Motor neuron (in vitro differentiated cells): ENCODE measurements around the gene SPATA12. TPM values are rescaled to one million over a fixed set of nuclear protein-coding genes. Genes with fewer than 3 reads are reported as not detected.

Source experiments
- ATAC-seq, 8 experiments: fragments of 200-7000 bp; cut with Tn5 transposase; replicated peaks in 6 of 8; 2 replicates each; pipeline ENCODE4 v1.8.0; 2021; ENCODE audit warnings: mild to moderate bottlenecking in 8 of 8, moderate library complexity in 8 of 8
- H3K27ac ChIP-seq, 2 donors: fragments of 250-450 bp; sonication (Bioruptor Pico); 2 replicates each; pipeline ENCODE4 v1.9.0; 2021; ENCODE audit warnings: antibody characterized with exemption in 2 of 2, mild to moderate bottlenecking in 2 of 2, moderate library complexity in 1 of 2
- H3K4me1 ChIP-seq, 2 donors: fragments of 250-450 bp; sonication (Bioruptor Pico); replicated peaks in 1 of 2; 2 replicates each; pipeline ENCODE4 v1.6.1; 2021; ENCODE audit warnings: antibody characterized with exemption in 2 of 2, mild to moderate bottlenecking in 2 of 2, moderate library complexity in 1 of 2
- H3K4me3 ChIP-seq, 5 donors: fragments of 250-450 bp; sonication (Bioruptor Pico); 2 replicates each; pipeline ENCODE4 v1.9.0; 2021; ENCODE audit warnings: antibody characterized with exemption in 5 of 5, mild to moderate bottlenecking in 5 of 5, moderate library complexity in 4 of 5
- WGBS, 10 experiments: fragments of 450-650 bp; shearing (Covaris generic); methylation state at CpG; one replicate each; pipeline ENCODE4 v1.0.0; 2022; 5-methylcytosine and 5-hydroxymethylcytosine counted together
- in situ Hi-C, 9 experiments: fragments of 400-800 bp; cut with MboI; loops; one replicate each; pipeline ENCODE4 v1.15.0; 2021; ENCODE audit warnings: low sequenced_read_pairs in 9 of 9, low pct_unique_long_range_greater_than_20kb in 2 of 9; ENCODE audit not compliant: unreplicated experiment in 9 of 9
- total RNA-seq, 8 experiments: library from RNA; unstranded; fragments of 300-600 nt; gene quantifications; 2 replicates each; pipeline versions ENCODE4 v1.2.3 to v1.2.4, GENCODE V29; 2022

SPATA12 gene
- 1 to 10 TPM in 2 of 8 experiments, under 1 TPM in 6; 0.11 to 1.6 (median 0.53) TPM for total RNA-seq

GRCh38 chr3:57060089-57060821 is at the start of gene SPATA12:
Gene SPATA12 (plus strand): TSS chr3:57060664. CDS start chr3:57073695, 13,031 bp downstream.
- no peak within 1 kb of the TSS for H3K4me3 ChIP-seq
- H3K4me1 ChIP-seq: peaks cover 0 to 11% of the 10 kb centered on the region in 2 donors
- in situ Hi-C loops: no loop called here
- H3K27ac ChIP-seq: no peak within 1 kb of the TSS
- ATAC-seq: peak; percentile 99 to 100 (median 100)
- WGBS, 10 experiments: 0 to 80% (median 75%) methylated on average over 1 to 7 of the region's 11 CpGs; no CpG with 5 or more reads in 2 of the 10 experiments

- Histone ChIP-seq H3K27ac (no peak overlapping the region), H3K4me1 (peaks cover 2 to 15% of the 10 kb centered on the region in 2 donors), H3K4me3 (no peak overlapping the region)
- in situ Hi-C loops: no loop called here
- ATAC-seq: no peak
- WGBS, 10 experiments: 61 to 93% (median 82%) methylated on average over 5 to 12 of the region's 13 CpGs; no CpG with 5 or more reads in 2 of the 10 experiments
These were observed 49.4 kb upstream of the SPATA12 start for GRCh38 chr3:57011022-57011421.

DNA sequence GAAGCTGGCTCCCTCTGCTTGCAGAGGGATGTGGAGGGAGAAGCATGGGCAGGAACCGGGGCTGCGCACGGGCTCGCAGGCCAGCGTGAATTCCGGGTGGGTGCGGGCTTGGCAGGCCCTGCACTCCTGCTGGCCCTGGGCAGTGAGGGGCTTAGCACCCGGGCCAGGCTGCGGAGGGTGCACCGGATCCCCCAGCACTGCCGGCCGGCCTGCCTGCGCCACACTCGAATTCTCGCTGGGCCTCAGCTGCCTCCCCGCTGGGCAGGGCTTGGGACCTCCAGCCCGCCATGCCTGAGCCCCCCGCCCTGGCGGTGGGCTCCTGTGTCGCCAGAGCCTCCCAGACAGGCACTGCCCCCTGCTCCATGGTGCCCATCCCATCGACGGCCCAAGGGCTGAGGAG is 47.6 kb upstream of the SPATA12 start:
- no peak for ATAC-seq
- H3K4me1 ChIP-seq: peaks cover 11 to 14% of the 10 kb centered on the region in 2 donors
- no peak overlapping the region for H3K4me3 ChIP-seq
- H3K27ac ChIP-seq: no peak overlapping the region
- in situ Hi-C loops: no loop called here
- 87 to 92% methylated on average over 3 to 10 of the region's 22 CpGs; no CpG with 5 or more reads in 8 of the 10 experiments for WGBS, 10 experiments

- in situ Hi-C loops: no loop called here
- peaks cover 11 to 14% of the 10 kb centered on the region in 2 donors for H3K4me1 ChIP-seq
- WGBS, 10 experiments: 68 to 100% (median 90%) methylated on average over 1 to 7 of the region's 7 CpGs
- no peak overlapping the region for H3K4me3 ChIP-seq
- H3K27ac ChIP-seq: no peak overlapping the region
- no peak for ATAC-seq
These were observed 45.1 kb upstream of the SPATA12 start for GRCh38 chr3:57015350-57015729.

GRCh38 chr3:57015912-57016311 is 44.6 kb upstream of the SPATA12 start:
- H3K4me1 ChIP-seq: peaks cover 11 to 14% of the 10 kb centered on the region in 2 donors
- H3K4me3 ChIP-seq: no peak overlapping the region
- no peak for ATAC-seq
- in situ Hi-C loops: no loop called here
- WGBS, 10 experiments: 90 to 100% (median 100%) methylated on average over 1 to 4 of the region's 6 CpGs; no CpG with 5 or more reads in 4 of the 10 experiments
- no peak overlapping the region for H3K27ac ChIP-seq

DNA sequence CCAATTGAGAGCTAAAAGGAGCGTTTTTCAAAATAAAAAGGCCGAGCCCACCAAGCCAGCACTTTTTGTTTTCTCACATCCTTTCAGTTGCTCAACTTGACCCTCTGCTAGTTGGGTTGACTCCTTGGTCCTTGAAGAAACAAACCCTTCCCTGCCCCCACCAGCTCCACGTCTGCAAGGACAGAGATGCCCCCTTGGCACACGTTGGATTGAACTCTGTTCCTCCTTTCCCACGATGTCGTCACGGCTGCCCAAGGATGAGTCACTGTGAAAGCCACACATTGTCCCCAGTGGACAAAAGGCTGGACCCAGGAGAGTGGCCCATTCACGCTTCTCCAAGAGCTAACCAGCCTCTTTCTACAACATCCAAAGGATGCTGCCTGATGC is 43.0 kb upstream of the SPATA12 start:
- no peak overlapping the region for H3K4me3 ChIP-seq
- peaks cover 11 to 14% of the 10 kb centered on the region in 2 donors for H3K4me1 ChIP-seq
- H3K27ac ChIP-seq: peak overlapping the region in 1 of 2 donors; percentile 24
- ATAC-seq: peak in 7 of 8 experiments; percentile 16 to 85 (median 72)
- WGBS, 10 experiments: 20 to 100% (median 68%) methylated on average over 1 to 6 of the region's 8 CpGs; no CpG with 5 or more reads in 3 of the 10 experiments
- in situ Hi-C loops: no loop called here

DNA sequence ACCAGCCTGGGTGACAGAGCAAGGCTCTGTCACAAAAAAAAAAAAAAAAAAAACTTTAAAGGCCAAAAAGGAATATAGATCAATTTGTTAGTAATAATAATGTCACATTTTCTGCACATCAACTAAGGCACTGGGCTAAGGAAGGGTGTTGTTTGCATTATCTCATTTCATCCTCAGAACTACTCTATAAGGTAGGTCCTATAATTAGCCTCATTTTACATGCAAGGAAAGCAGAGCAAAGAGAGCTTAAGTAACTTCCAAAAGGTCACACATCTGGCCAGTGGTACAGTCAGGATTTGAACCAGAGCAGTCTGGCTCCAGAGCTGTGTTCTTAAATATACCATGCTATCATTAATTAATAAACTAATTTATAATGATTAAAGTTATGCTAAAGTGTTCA is 42.2 kb upstream of the SPATA12 start:
- in situ Hi-C loops: no loop called here
- H3K4me1 ChIP-seq: peaks cover 11 to 14% of the 10 kb centered on the region in 2 donors
- ATAC-seq: no peak
- H3K4me3 ChIP-seq: no peak overlapping the region
- H3K27ac ChIP-seq: no peak overlapping the region

DNA sequence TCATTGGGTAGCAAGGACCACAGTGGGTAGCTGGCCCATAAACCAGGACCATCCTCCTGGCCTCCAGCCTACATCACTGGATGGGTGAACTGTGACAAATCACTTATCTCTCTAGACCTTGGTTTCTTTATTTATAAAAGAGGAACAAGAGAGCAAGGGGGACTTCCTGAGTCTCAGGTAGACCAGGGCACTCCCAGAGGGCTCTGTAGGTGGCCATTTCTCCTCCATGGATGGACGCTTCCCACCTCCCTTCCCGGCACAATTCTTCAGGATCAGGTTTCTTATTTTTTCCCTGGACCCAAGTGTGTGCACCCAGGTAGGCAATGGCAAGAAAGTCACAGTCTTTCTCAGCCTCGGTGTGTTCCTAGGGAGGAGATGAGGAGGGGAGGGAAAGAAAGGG is 41.4 kb upstream of the SPATA12 start:
- Histone ChIP-seq H3K27ac (no peak overlapping the region), H3K4me3 (no peak overlapping the region), H3K4me1 (peaks cover 11 to 14% of the 10 kb centered on the region in 2 donors)
- no peak for ATAC-seq
- in situ Hi-C loops: no loop called here
- 80 to 100% (median 100%) methylated on average over 1 to 2 of the region's 3 CpGs; no CpG with 5 or more reads in 6 of the 10 experiments for WGBS, 10 experiments

DNA sequence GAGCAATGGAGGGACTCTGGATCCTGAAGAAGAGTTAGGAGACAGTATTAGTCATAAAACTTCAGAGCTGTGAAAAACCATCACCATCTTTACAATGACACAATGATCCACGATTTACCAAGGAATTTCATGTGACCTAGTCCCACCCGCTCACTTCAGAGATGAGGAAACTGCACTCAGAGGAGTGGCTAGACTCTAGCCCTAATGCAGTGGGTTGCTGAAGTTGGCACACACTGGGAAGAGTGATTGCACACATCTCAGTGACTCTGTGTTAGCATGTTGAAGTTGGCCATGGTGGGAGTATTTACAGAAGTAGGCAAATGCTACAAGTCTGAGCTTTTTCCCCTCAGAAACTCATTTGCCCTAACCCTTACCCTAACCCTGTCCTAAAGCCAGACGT is 35.2 kb upstream of the SPATA12 start:
- ATAC-seq: peak in 1 of 8 experiments; percentile 38
- no peak overlapping the region for H3K4me3 ChIP-seq
- in situ Hi-C loops: no loop called here
- peaks cover 2 to 3% of the 10 kb centered on the region in 2 donors for H3K4me1 ChIP-seq
- 40 to 72% (median 58%) methylated on average over 1 to 3 of the region's 3 CpGs; no CpG with 5 or more reads in 5 of the 10 experiments for WGBS, 10 experiments
- no peak overlapping the region for H3K27ac ChIP-seq

DNA sequence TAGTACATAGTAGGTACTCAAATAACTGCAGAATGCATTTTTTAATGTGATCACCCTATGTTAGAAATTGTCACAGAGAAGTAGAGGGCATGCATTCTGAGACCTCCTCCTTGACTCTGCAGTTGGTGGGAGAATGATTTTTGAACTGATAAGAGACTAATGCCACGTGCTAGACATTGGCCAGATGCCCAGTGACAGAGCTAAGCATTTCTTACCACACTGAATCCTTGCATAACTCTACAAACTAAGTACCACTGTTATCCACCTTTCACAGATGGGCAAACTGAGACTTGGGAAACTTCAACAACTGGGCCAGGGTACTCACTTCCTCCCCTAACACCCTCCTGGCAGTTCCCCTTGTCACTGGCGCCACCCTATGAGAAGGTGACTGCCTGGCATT is 33.5 kb upstream of the SPATA12 start:
- Histone ChIP-seq H3K27ac (no peak overlapping the region), H3K4me3 (no peak overlapping the region), H3K4me1 (peaks cover 10 to 12% of the 10 kb centered on the region in 2 donors)
- in situ Hi-C loops: no loop called here
- WGBS, 10 experiments: 0 to 100% (median 70%) methylated on average over 1 of the region's 2 CpGs; no CpG with 5 or more reads in 6 of the 10 experiments
- no peak for ATAC-seq

DNA sequence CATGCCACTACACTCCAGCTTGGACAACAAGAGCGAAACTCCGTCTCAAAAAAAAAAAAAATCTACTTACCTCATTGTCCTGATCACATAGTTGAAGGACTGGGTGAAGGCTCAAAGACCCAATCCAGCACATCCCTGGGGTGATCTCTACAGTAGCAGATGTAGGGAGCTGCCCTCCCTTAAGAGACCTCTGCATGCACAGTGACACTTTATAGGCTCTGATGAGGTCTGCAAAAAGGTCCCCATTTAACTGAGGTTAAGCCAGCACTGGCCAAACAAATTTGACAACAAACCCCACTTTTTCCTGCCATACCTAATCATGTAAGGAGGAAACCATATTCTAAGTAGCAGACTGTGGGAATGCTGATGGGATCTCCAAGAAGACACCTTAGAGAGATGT is 31.1 kb upstream of the SPATA12 start:
- in situ Hi-C loops: no loop called here
- WGBS, 10 experiments: 100% methylated on average over 1 to 2 of the region's 2 CpGs; no CpG with 5 or more reads in 8 of the 10 experiments
- no peak for ATAC-seq

DNA sequence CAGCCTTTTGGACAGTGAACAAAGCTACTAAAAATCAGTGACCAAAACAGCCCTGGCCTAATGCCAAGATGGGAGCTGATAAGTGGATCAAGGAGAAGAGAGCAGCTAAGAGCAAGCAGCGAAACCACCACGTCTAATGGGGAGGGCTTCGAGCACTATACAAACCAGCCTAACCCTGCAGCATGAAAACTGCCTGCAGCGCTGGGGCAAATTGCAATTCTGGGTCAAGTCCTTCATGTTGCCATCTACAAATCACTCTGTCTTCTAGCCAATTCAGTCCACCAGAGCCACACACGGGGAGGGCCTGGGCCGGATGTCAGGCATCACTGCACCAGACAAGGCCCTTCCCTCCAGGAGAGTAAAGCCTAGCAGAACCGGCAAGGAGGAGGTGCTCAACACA is 30.5 kb upstream of the SPATA12 start:
- peak in 5 of 8 experiments; percentile 20 to 49 (median 42) for ATAC-seq
- H3K27ac ChIP-seq: no peak overlapping the region
- in situ Hi-C loops: no loop called here
- H3K4me1 ChIP-seq: peaks cover 10 to 12% of the 10 kb centered on the region in 2 donors
- 8 to 100% (median 77%) methylated on average over 1 to 3 of the region's 7 CpGs; no CpG with 5 or more reads in 2 of the 10 experiments for whole genome bisulfite sequencing, 10 experiments
- H3K4me3 ChIP-seq: no peak overlapping the region

More for the DNA sequence above, 31.1 kb upstream of the SPATA12 start:
- Histone ChIP-seq H3K27ac (no peak overlapping the region), H3K4me1 (peaks cover 10 to 12% of the 10 kb centered on the region in 2 donors), H3K4me3 (no peak overlapping the region)

DNA sequence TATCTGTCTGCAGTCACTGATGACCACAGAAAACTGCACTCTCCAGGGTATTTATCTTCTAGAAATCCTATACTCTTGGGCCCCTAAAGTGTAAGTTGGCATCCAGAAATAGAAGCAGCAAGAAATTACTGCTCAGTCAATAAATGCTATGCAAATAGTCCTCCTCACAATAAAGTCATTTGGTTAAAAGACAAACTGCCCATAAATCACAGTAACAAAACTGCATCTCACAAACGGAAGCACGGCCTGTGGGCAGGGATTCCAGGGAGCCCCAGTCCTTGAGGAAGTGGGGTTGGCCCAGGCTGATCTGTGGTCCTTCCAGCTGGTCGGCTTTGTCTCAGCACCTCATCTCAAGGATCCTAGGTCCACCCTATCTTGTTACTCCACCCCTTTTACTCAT is 29.7 kb upstream of the SPATA12 start:
- Histone ChIP-seq H3K27ac (no peak overlapping the region), H3K4me1 (peaks cover 10 to 12% of the 10 kb centered on the region in 2 donors), H3K4me3 (no peak overlapping the region)
- ATAC-seq: peak in 6 of 8 experiments; percentile 22 to 50 (median 40)
- in situ Hi-C loops: no loop called here
- 40 to 45% (median 40%) methylated on average over 1 to 2 of the region's 3 CpGs; no CpG with 5 or more reads in 6 of the 10 experiments for WGBS, 10 experiments
